ENCODE data around the gene H1-8. TPM values are rescaled to one million over a fixed set of nuclear protein-coding genes. Genes with fewer than 3 reads are reported as not detected.

Gene H1-8
- total and polyA plus RNA-seq, 2 experiments from 2014 or later: not detected

- Histone ChIP-seq H4K20me1 (ENCODE audit: insufficient read depth, poor library complexity, severe bottlenecking) (no peaks in the 10 kb centered on the region), H3K4me1 (ENCODE audit: insufficient read depth) (no peaks in the 10 kb centered on the region), H3K9me2 (replicated peaks; ENCODE audit: insufficient read depth) (no peaks in the 10 kb centered on the region), H3K4me2 (no peak overlapping the region), H3K27me3 (no peaks in the 10 kb centered on the region), H3K79me2 (no peaks in the 10 kb centered on the region), H3K36me3 (replicated peaks; ENCODE audit: insufficient read depth, low read depth) (no peaks in the 10 kb centered on the region), H3K9me3 (ENCODE audit: low read depth) (no peaks in the 10 kb centered on the region), H2AFZ (no peak overlapping the region), H3K27ac (no peak overlapping the region), H3K4me3 (no peak overlapping the region)
- 97% methylated on average over 7 of the region's 7 CpGs for WGBS (ENCODE audit: low lambda C conversion rate, missing lambda C conversion rate)
- DNase-seq (ENCODE audit: low spot score): no peak
- no peak for TF ChIP-seq EZH2phosphoT487 (IDR thresholded peaks at IDR 0.05; ENCODE audit: low read depth, severe bottlenecking, unreplicated experiment)
- TF ChIP-seq, protein P1, sequence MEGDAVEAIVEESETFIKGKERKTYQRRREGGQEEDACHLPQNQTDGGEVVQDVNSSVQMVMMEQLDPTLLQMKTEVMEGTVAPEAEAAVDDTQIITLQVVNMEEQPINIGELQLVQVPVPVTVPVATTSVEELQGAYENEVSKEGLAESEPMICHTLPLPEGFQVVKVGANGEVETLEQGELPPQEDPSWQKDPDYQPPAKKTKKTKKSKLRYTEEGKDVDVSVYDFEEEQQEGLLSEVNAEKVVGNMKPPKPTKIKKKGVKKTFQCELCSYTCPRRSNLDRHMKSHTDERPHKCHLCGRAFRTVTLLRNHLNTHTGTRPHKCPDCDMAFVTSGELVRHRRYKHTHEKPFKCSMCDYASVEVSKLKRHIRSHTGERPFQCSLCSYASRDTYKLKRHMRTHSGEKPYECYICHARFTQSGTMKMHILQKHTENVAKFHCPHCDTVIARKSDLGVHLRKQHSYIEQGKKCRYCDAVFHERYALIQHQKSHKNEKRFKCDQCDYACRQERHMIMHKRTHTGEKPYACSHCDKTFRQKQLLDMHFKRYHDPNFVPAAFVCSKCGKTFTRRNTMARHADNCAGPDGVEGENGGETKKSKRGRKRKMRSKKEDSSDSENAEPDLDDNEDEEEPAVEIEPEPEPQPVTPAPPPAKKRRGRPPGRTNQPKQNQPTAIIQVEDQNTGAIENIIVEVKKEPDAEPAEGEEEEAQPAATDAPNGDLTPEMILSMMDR (IDR thresholded peaks at IDR 0.05; ENCODE audit: poor library complexity): no peak
- no peak for TF ChIP-seq EZH2 (IDR thresholded peaks at IDR 0.05; ENCODE audit: borderline replicate concordance)
Observed at GRCh38 chr3:129569856-129570255, 26.9 kb downstream of the H1-8 start.

DNA sequence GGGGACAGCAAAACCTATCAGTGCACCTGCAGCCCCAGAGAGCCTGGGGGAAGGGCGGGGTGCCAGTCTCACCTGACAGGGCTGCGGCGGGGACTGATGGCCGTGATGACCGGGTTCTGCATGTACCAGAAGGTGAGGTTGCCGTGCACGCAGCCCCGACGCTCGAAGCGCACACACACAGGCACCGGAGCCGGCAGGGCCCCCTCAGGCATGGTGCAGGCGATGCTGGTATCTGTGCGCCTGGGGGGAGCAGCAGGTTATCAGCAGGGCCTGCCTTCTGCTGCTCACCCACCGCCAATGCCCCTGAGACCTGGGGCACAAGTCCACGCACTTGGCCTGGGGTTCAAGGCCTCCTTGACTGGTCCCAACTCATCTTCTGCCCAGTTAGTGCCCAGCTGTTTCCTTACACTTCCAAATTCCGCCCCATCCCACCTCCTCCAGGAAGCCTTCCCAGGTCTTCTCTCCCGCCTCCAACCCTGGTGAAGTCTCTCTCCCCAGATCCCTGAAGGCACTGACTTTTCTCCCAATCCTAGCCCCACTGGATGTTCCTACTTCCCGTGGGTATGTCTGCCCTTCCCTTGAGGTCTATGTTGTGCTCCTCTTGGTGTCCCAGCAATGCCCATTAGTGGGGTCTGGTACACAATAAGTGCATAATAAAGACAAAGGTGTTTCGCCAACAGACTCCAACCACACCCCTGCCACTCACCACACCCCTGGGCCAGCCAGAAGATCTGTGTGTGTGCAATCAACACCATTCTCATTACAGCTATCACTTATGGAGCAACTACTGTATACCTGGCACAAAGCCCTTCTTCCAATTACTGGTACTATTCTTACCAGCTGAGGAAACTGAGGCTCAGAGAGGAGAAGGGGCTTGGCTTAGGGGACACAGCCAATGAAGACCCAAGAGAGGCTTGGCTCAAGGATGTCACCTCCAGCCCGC is 28.9 kb downstream of the H1-8 start:
- Histone ChIP-seq H3K27ac (no peak overlapping the region), H3K79me2 (no peaks in the 10 kb centered on the region), H3K4me2 (no peak overlapping the region), H3K27me3 (no peaks in the 10 kb centered on the region), H3K9me3 (ENCODE audit: low read depth) (no peaks in the 10 kb centered on the region), H2AFZ (no peak overlapping the region), H3K36me3 (replicated peaks; ENCODE audit: insufficient read depth, low read depth) (no peaks in the 10 kb centered on the region), H3K4me3 (no peak overlapping the region), H3K9me2 (replicated peaks; ENCODE audit: insufficient read depth) (no peaks in the 10 kb centered on the region), H3K4me1 (ENCODE audit: insufficient read depth) (no peaks in the 10 kb centered on the region), H4K20me1 (ENCODE audit: insufficient read depth, poor library complexity, severe bottlenecking) (no peaks in the 10 kb centered on the region)
- no peak for DNase-seq (ENCODE audit: low spot score)
- WGBS (ENCODE audit: low lambda C conversion rate, missing lambda C conversion rate): 91% methylated on average over 17 of the region's 22 CpGs
- no peak for TF ChIP-seq EZH2phosphoT487 (IDR thresholded peaks at IDR 0.05; ENCODE audit: low read depth, severe bottlenecking, unreplicated experiment)
- TF ChIP-seq, protein P1 (IDR thresholded peaks at IDR 0.05; ENCODE audit: poor library complexity): no peak
- TF ChIP-seq EZH2 (IDR thresholded peaks at IDR 0.05; ENCODE audit: borderline replicate concordance): no peak

GRCh38 chr3:129572603-129573002 is 29.6 kb downstream of the H1-8 start:
- DNase-seq (ENCODE audit: low spot score): no peak
- no peak overlapping the region for H2AFZ ChIP-seq
- TF ChIP-seq, protein P1 (IDR thresholded peaks at IDR 0.05; ENCODE audit: poor library complexity): no peak
- no peak for TF ChIP-seq EZH2phosphoT487 (IDR thresholded peaks at IDR 0.05; ENCODE audit: low read depth, severe bottlenecking, unreplicated experiment)
- no peak for TF ChIP-seq EZH2 (IDR thresholded peaks at IDR 0.05; ENCODE audit: borderline replicate concordance)
- no peak overlapping the region for H3K27ac ChIP-seq
- 93% methylated on average over 18 of the region's 18 CpGs for whole genome bisulfite sequencing (ENCODE audit: low lambda C conversion rate, missing lambda C conversion rate)
- H4K20me1 ChIP-seq (ENCODE audit: insufficient read depth, poor library complexity, severe bottlenecking): no peaks in the 10 kb centered on the region
- no peak overlapping the region for H3K4me2 ChIP-seq
- H3K9me3 ChIP-seq (ENCODE audit: low read depth): no peaks in the 10 kb centered on the region
- H3K27me3 ChIP-seq: no peaks in the 10 kb centered on the region
- no peak overlapping the region for H3K4me3 ChIP-seq
- H3K4me1 ChIP-seq (ENCODE audit: insufficient read depth): no peaks in the 10 kb centered on the region
- H3K9me2 ChIP-seq (replicated peaks; ENCODE audit: insufficient read depth): no peaks in the 10 kb centered on the region
- H3K36me3 ChIP-seq (replicated peaks; ENCODE audit: insufficient read depth, low read depth): no peaks in the 10 kb centered on the region
- H3K79me2 ChIP-seq: no peaks in the 10 kb centered on the region

All from hepatocyte (in vitro differentiated cells).